ENCODE measurements around the gene APOL4. TPM values are rescaled to one million over a fixed set of nuclear protein-coding genes. Genes with fewer than 3 reads are reported as not detected.
"Not testable (repeated sequence)": the region's sequence is repeated elsewhere in the genome, so short reads cannot be mapped to it uniquely, and the experiment has no call there.

APOL4 gene
- total RNA-seq, 2 experiments from 2014 or later, result not detected

GRCh38 chr22:36154423-36154945 lies 47.1 kb downstream of the APOL4 start:
- no peak for ATAC-seq (ENCODE audit: poor library complexity)
- CTCF ChIA-PET, result no interaction called here
- Mint-ChIP-seq H3K4me3 (peak overlapping the region; percentile 77), H3K27me3 (no peaks in the 10 kb centered on the region), H3K36me3 (ENCODE audit: low read depth) (peaks cover 80% of the 10 kb centered on the region), H3K27ac (peak overlapping the region; percentile 92), H3K9me3 (no peaks in the 10 kb centered on the region), H3K4me1 (ENCODE audit: low read depth) (peaks cover 97% of the 10 kb centered on the region)
- Histone ChIP-seq H3K36me3 (ENCODE audit: insufficient read depth, low read length) (peaks cover 54% of the 10 kb centered on the region), H3K4me3 (ENCODE audit: low read length) (no peak overlapping the region), H3K9me3 (ENCODE audit: control insufficient read depth in 1 of 2, insufficient read depth in 1 of 2, low read length in 2 of 2) (no peaks in the 10 kb centered on the region), H3K27ac (ENCODE audit: low read depth in 1 of 2, low read length in 2 of 2) (peak overlapping the region; percentile 90 to 94), H3K4me1 (ENCODE audit: insufficient read depth, low read length) (peaks cover 77% of the 10 kb centered on the region), H3K27me3 (ENCODE audit: control insufficient read depth in 1 of 2, insufficient read depth in 2 of 2, low read length in 2 of 2) (no peaks in the 10 kb centered on the region)
- POLR2A ChIA-PET, result no interaction called here
- intact Hi-C loops (cut with DNase I, micrococcal nuclease), result no loop called here
- TF ChIP-seq CTCF (IDR thresholded peaks at IDR 0.05), result no peak
- DNase-seq, result no peak

- Histone ChIP-seq H3K27me3 (ENCODE audit: control insufficient read depth in 1 of 2, insufficient read depth in 2 of 2, low read length in 2 of 2) (no peaks in the 10 kb centered on the region), H3K4me1 (ENCODE audit: insufficient read depth, low read length) (peaks cover 74% of the 10 kb centered on the region), H3K9me3 (ENCODE audit: control insufficient read depth in 1 of 2, insufficient read depth in 1 of 2, low read length in 2 of 2) (no peaks in the 10 kb centered on the region), H3K36me3 (ENCODE audit: insufficient read depth, low read length) (peaks cover 61% of the 10 kb centered on the region), H3K4me3 (ENCODE audit: low read length) (no peak overlapping the region), H3K27ac (ENCODE audit: low read depth in 1 of 2, low read length in 2 of 2) (peak overlapping the region; percentile 90 to 94)
- no peaks in the 10 kb centered on the region for H3K27me3 Mint-ChIP-seq
- peaks cover 90% of the 10 kb centered on the region for H3K4me1 Mint-ChIP-seq (ENCODE audit: low read depth)
- ATAC-seq (ENCODE audit: poor library complexity), result no peak
- peak overlapping the region; percentile 77 for H3K4me3 Mint-ChIP-seq
- intact Hi-C loops (cut with DNase I, micrococcal nuclease), result no loop called here
- H3K27ac Mint-ChIP-seq, result peak overlapping the region; percentile 92
- TF ChIP-seq CTCF (IDR thresholded peaks at IDR 0.05), result no peak
- H3K36me3 Mint-ChIP-seq (ENCODE audit: low read depth), result peaks cover 81% of the 10 kb centered on the region
- H3K9me3 Mint-ChIP-seq, result no peaks in the 10 kb centered on the region
- ChIA-PET POLR2A (interaction anchor here (2.5 kb wide), 1 partner anchor 12 kb away, joined by 8 read pairs; no protein-coding TSS in a partner anchor), CTCF (interaction anchor here (1.6 to 2.7 kb wide), 2 partner anchors 9 to 26 kb away, joined by 4 to 12 read pairs; no protein-coding TSS in a partner anchor)
- DNase-seq, result no peak
Observed at GRCh38 chr22:36153501-36154422, 47.8 kb downstream of the APOL4 start.

GRCh38 chr22:36152821-36153220 lies 48.8 kb downstream of the APOL4 start:
- ATAC-seq (ENCODE audit: poor library complexity); H3K27ac ChIP-seq (ENCODE audit: low read depth in 1 of 2, low read length in 2 of 2): not testable (repeated sequence)

More at GRCh38 chr22:36152821-36153220, 48.8 kb downstream of the APOL4 start:
- H3K27me3 Mint-ChIP-seq; H3K27me3 ChIP-seq (ENCODE audit: control insufficient read depth in 1 of 2, insufficient read depth in 2 of 2, low read length in 2 of 2); intact Hi-C loops (cut with DNase I, micrococcal nuclease); DNase-seq; H3K4me3 Mint-ChIP-seq; H3K4me3 ChIP-seq (ENCODE audit: low read length); H3K9me3 ChIP-seq (ENCODE audit: control insufficient read depth in 1 of 2, insufficient read depth in 1 of 2, low read length in 2 of 2); H3K9me3 Mint-ChIP-seq: not testable (repeated sequence)
- ChIA-PET CTCF (interaction anchor here (1.6 to 2.7 kb wide), 2 partner anchors 10 to 27 kb away, joined by 4 to 12 read pairs; no protein-coding TSS in a partner anchor), POLR2A (interaction anchor here (2.5 kb wide), 1 partner anchor 11 kb away, joined by 8 read pairs; no protein-coding TSS in a partner anchor)
- Histone ChIP-seq H3K36me3 (ENCODE audit: insufficient read depth, low read length) (peaks cover 68% of the 10 kb centered on the region), H3K4me1 (ENCODE audit: insufficient read depth, low read length) (peaks cover 70% of the 10 kb centered on the region)
- Mint-ChIP-seq H3K4me1 (ENCODE audit: low read depth) (peaks cover 86% of the 10 kb centered on the region), H3K36me3 (ENCODE audit: low read depth) (peaks cover 88% of the 10 kb centered on the region), H3K27ac (peak overlapping the region; percentile 92)
